GM12878 (cell line): Measurements from ENCODE around the gene IPMK. TPM values are rescaled to one million over a fixed set of nuclear protein-coding genes. Genes with fewer than 3 reads are reported as not detected.
A peak's percentile ranks its signal among the peaks of the same experiment; 100 is the strongest.

Experiments
- ATAC-seq: fragments of 200-7000 bp; cut with Tn5 transposase; 3 replicates; pipeline ENCODE4 v1.9.1; 2020; ENCODE audit warnings: mild to moderate bottlenecking, moderate library complexity
- BruUV-seq: library from RNA; stranded (reverse); fragments of 400-500 nt; replicated peaks from 2 replicates; lab custom pipeline; 2021; lab: Mats Ljungman, UMichigan
- CTCF ChIA-PET: fragments of 300-600 bp; sonication (Branson Sonifier 250); formaldehyde crosslinking; extraction: SDS; loops from one replicate; lab custom pipeline; 2021; ENCODE audit warnings: inconsistent platforms; lab: Yijun Ruan, JAX
- POLR2A ChIA-PET: fragments of 350-600 bp; formaldehyde crosslinking; extraction: SDS; loops from one replicate; lab custom pipeline; 2021; ENCODE audit warnings: inconsistent platforms; lab: Charles Lee
- RAD21 ChIA-PET: fragments of 300-600 bp; sonication (Branson Sonifier 250); formaldehyde crosslinking; loops from one replicate; lab custom pipeline; 2023; ENCODE audit warnings: antibody characterized with exemption; ENCODE audit not compliant: unreplicated experiment; lab: Charles Lee
- SMC1A ChIA-PET: fragments of 300-600 bp; sonication (Branson Sonifier 250); formaldehyde crosslinking; loops from one replicate; lab custom pipeline; 2023; ENCODE audit not compliant: unreplicated experiment, uncharacterized antibody; lab: Charles Lee
- DNase-seq: peaks from one replicate; pipeline ENCODE4 v3.0.0-alpha.2; 2011; ENCODE audit warnings: low read depth, low spot score
- FAIRE-seq: peaks from 3 replicates; lab custom pipeline; 2011; peaks lifted over from hg19 to GRCh38; lab: Jason Lieb, UNC
- H2AFZ ChIP-seq: 2 replicates; pipeline ENCODE4 v1.6.0; 2011; ENCODE audit warnings: low read depth, low read length, control low read depth; ENCODE audit not compliant: control insufficient read depth
- H3K27ac ChIP-seq: 2 replicates; pipeline ENCODE4 v1.5.1; 2011; ENCODE audit warnings: control low read depth; ENCODE audit not compliant: control insufficient read depth, insufficient read depth
- H3K27me3 ChIP-seq, 2 experiments: replicated peaks in 1 of 2; 2 replicates each; pipeline versions ENCODE4 v1.6.0 to v1.6.1; 2011; ENCODE audit warnings: low read length in 1 of 2; ENCODE audit not compliant: control insufficient read depth in 2 of 2, insufficient read depth in 2 of 2
- H3K36me3 ChIP-seq, 2 experiments: 2 replicates each; pipeline ENCODE4 v1.5.1; 2011; ENCODE audit warnings: low read length in 1 of 2; ENCODE audit not compliant: control insufficient read depth in 2 of 2, insufficient read depth in 2 of 2
- H3K4me1 ChIP-seq: 2 replicates; pipeline ENCODE4 v1.6.1; 2011; ENCODE audit warnings: mild to moderate bottlenecking, low read length, moderate library complexity, mixed read lengths; ENCODE audit not compliant: control insufficient read depth, insufficient read depth
- H3K4me2 ChIP-seq: 2 replicates; pipeline ENCODE4 v1.6.0; 2011; ENCODE audit warnings: control low read depth; ENCODE audit not compliant: control insufficient read depth, insufficient read depth
- H3K4me3 ChIP-seq: fragments of 200-600 bp; sonication (generic); 2 replicates; pipeline ENCODE4 v1.5.1; 2016
- H3K79me2 ChIP-seq: 2 replicates; pipeline ENCODE4 v1.6.0; 2011; ENCODE audit warnings: low read length; ENCODE audit not compliant: control insufficient read depth, insufficient read depth
- H3K9ac ChIP-seq: 2 replicates; pipeline ENCODE4 v1.8.0; 2011; ENCODE audit warnings: low read length, control low read depth, mixed read lengths; ENCODE audit not compliant: control insufficient read depth, insufficient read depth
- H3K9me3 ChIP-seq: replicated peaks from 3 replicates; pipeline ENCODE4 v1.5.1; 2011; ENCODE audit warnings: mild to moderate bottlenecking, low read length; ENCODE audit not compliant: control insufficient read depth, insufficient read depth
- H4K20me1 ChIP-seq: 2 replicates; pipeline ENCODE4 v1.6.0; 2011; ENCODE audit not compliant: control insufficient read depth, insufficient read depth
- BACH1 ChIP-seq: fragments of 450-650 bp; IDR thresholded peaks from 2 replicates; pipeline ENCODE4 v1.6.1; 2017; ENCODE audit warnings: mild to moderate bottlenecking, borderline replicate concordance
- CEBPZ ChIP-seq: fragments of 150-350 bp; IDR thresholded peaks from 2 replicates; pipeline ENCODE4 v1.6.1; 2016; ENCODE audit warnings: low read depth, low read length
- NBN ChIP-seq: fragments of 450-650 bp; IDR thresholded peaks from 2 replicates; pipeline ENCODE4 v1.6.1; 2016
- SREBF1 ChIP-seq: IDR thresholded peaks from 2 replicates; pipeline ENCODE4 v1.6.1; 2012; ENCODE audit warnings: mild to moderate bottlenecking, low read length
- WGBS: methylation state at CpG from one replicate; pipeline ENCODE4 v1.1.6; 2016; ENCODE audit warnings: low lambda C conversion rate; ENCODE audit not compliant: insufficient replicate concordance, insufficient coverage; ENCODE audit errors: missing lambda C conversion rate; 5-methylcytosine and 5-hydroxymethylcytosine counted together
- in situ Hi-C: fragments of 300-500 bp; cut with MboI; formaldehyde crosslinking; loops from 9 replicates; pipeline ENCODE4 v1.14.3; 2018; ENCODE audit warnings: mixed read lengths
- intact Hi-C: fragments of 100-400 bp; cut with micrococcal nuclease; formaldehyde crosslinking; loops from one replicate; pipeline ENCODE4 v1.14.2; 2022; ENCODE audit not compliant: unreplicated experiment
- polyA plus RNA-seq, 11 experiments: library from polyadenylated mRNA; depleted of rRNA in 4 of 11; unstranded in 6 of 11; stranded (reverse) in 5 of 11; fragments of >200 nt; fragmentation: Nextera tagmentation in 4 of 11; fragmentation: Illumina TruSeq in 1 of 11; extraction: Ambion mirVana in 4 of 11; extraction: Trizol in 1 of 11; gene quantifications; 1 replicate in 1 of 11; 2 replicates in 10 of 11; pipeline versions ENCODE4 v1.2.1 to v1.2.3, GENCODE V29; 2011 to 2016; ENCODE audit warnings: inconsistent platforms in 2 of 11, missing spikeins in 2 of 11, low read depth in 1 of 11
- total RNA-seq, 4 experiments: library from RNA; depleted of rRNA in 3 of 4; stranded (reverse); fragments of >200 nt in 3 of 4; fragmentation: Illumina TruSeq in 1 of 4; extraction: Trizol in 1 of 4; gene quantifications; 2 replicates each; pipeline versions ENCODE4 v1.2.1 to v1.2.3, GENCODE V29; 2013 to 2021
- TF ChIP-seq, protein P1 (sequence below): IDR thresholded peaks from 2 replicates; pipeline ENCODE4 v1.6.1; 2012; ENCODE audit warnings: mild to moderate bottlenecking, low read depth, low read length

IPMK gene
- total and polyA plus RNA-seq, 10 of the 15 experiments (the other 5 are each of a cell fraction or from before 2014, with no cell fraction given), result 0.84 to 7.5 (median 3.6) TPM

- SMC1A ChIA-PET, result interaction anchor here (0.6 to 7.4 kb wide), 4 partner anchors 17 to 214 kb away, joined by 3 to 203 read pairs (median 6); no protein-coding TSS in a partner anchor
- Histone ChIP-seq H3K9ac (no peak overlapping the region), H4K20me1 (no peaks in the 10 kb centered on the region), H3K9me3 (no peaks in the 10 kb centered on the region), H3K4me2 (no peak overlapping the region), H3K79me2 (no peaks in the 10 kb centered on the region), H3K36me3 (no peaks in the 10 kb centered on the region), H3K4me3 (no peak overlapping the region), H3K4me1 (no peaks in the 10 kb centered on the region), H3K27ac (no peak overlapping the region), H3K27me3 (no peaks in the 10 kb centered on the region), H2AFZ (no peak overlapping the region)
- FAIRE-seq (no peak), ATAC-seq (no peak), DNase-seq (no peak)
- intact Hi-C loops (loop anchor here (5.0 kb wide), 1 partner anchor 211 kb away; the partner anchor contains the start of gene TFAM), in situ Hi-C loops (loop anchor here (10.0 kb wide), 1 partner anchor 209 kb away; the partner anchor contains the start of gene TFAM)
- WGBS, result 20% methylated on average over 2 of the region's 2 CpGs
- RAD21 ChIA-PET, result interaction anchor here (1.2 to 5.4 kb wide), 4 partner anchors 115 to 123 kb away, joined by 4 to 144 read pairs (median 8); no protein-coding TSS in a partner anchor
- no TSS peak for BruUV-seq
- POLR2A ChIA-PET, result no interaction called here
- TF ChIP-seq SREBF1 (no peak), BACH1 (no peak), NBN (no peak), CEBPZ (no peak)
- TF ChIP-seq, protein P1, sequence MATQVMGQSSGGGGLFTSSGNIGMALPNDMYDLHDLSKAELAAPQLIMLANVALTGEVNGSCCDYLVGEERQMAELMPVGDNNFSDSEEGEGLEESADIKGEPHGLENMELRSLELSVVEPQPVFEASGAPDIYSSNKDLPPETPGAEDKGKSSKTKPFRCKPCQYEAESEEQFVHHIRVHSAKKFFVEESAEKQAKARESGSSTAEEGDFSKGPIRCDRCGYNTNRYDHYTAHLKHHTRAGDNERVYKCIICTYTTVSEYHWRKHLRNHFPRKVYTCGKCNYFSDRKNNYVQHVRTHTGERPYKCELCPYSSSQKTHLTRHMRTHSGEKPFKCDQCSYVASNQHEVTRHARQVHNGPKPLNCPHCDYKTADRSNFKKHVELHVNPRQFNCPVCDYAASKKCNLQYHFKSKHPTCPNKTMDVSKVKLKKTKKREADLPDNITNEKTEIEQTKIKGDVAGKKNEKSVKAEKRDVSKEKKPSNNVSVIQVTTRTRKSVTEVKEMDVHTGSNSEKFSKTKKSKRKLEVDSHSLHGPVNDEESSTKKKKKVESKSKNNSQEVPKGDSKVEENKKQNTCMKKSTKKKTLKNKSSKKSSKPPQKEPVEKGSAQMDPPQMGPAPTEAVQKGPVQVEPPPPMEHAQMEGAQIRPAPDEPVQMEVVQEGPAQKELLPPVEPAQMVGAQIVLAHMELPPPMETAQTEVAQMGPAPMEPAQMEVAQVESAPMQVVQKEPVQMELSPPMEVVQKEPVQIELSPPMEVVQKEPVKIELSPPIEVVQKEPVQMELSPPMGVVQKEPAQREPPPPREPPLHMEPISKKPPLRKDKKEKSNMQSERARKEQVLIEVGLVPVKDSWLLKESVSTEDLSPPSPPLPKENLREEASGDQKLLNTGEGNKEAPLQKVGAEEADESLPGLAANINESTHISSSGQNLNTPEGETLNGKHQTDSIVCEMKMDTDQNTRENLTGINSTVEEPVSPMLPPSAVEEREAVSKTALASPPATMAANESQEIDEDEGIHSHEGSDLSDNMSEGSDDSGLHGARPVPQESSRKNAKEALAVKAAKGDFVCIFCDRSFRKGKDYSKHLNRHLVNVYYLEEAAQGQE, result peak; percentile 80
- CTCF ChIA-PET, result interaction anchor here (1.0 to 10.7 kb wide), 10 partner anchors 13 to 355 kb away, joined by 3 to 385 read pairs (median 6); no protein-coding TSS in a partner anchor
Observed at GRCh38 chr10:58175990-58176900, 91.4 kb downstream of the IPMK start.
